ENCODE data around the gene WDR45. TPM values are rescaled to one million over a fixed set of nuclear protein-coding genes. Genes with fewer than 3 reads are reported as not detected.
A peak's percentile ranks its signal among the peaks of the same experiment; 100 is the strongest.
"Not testable (repeated sequence)": the region's sequence is repeated elsewhere in the genome, so short reads cannot be mapped to it uniquely, and the experiment has no call there.

The WDR45 gene
- total RNA-seq = 100 to 1,000 TPM in 3 of 4 donors, 10 to 100 TPM in 1; 90.8 to 131 (median 116) TPM

DNA sequence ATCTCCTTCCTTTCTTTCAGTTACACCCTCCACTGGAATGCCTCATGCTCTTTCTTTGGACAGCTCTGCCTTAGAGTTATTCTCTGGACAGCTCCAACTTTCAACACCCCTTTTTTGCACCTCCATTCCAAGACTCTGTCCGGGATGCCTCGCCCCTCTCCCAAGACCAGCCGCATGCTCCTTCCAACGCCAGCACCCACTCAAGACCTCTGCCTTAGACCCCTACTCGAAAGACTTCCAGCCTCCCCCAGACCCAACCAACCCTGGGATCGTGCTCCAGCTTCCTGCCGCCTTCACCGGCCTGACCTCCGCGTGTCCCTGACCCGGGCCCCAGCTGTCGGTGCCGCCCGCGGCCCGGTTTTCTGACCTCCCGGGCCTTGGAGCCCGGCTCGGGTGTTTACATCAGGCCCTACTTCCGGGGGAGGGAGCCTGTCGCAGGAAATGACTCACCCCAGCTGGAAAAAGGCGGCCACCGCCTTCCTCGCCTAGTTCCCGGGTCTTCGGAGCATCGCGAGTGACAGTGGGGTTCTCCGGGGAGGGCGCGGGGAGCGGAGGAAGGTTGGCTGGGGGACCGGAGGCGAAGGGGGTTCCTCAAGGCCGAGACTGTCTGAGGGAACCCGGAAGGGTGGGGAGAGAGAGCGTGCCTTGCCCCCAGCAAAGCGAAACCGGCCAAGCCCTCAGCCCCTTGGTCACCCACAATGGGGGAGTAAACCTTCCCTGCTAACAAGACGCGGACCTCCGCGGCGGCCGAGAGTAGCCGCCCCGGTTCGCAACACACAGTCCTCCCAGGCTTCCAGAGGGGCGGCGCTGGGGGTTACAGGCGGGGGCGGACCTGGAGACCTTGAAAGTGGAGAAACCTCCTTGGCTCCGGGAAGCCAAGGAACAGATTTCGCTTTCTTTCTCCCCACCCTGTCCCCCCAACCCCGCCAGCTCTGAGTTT lies at the start of gene WDR45:
WDR45 (minus strand) TSS at position 399 of the 940 bp plus-strand sequence. CDS start 1,792 bp downstream, outside the sequence.
- DNase-seq (ENCODE audit: low spot score) = no peak
- TF ChIP-seq, protein P1, sequence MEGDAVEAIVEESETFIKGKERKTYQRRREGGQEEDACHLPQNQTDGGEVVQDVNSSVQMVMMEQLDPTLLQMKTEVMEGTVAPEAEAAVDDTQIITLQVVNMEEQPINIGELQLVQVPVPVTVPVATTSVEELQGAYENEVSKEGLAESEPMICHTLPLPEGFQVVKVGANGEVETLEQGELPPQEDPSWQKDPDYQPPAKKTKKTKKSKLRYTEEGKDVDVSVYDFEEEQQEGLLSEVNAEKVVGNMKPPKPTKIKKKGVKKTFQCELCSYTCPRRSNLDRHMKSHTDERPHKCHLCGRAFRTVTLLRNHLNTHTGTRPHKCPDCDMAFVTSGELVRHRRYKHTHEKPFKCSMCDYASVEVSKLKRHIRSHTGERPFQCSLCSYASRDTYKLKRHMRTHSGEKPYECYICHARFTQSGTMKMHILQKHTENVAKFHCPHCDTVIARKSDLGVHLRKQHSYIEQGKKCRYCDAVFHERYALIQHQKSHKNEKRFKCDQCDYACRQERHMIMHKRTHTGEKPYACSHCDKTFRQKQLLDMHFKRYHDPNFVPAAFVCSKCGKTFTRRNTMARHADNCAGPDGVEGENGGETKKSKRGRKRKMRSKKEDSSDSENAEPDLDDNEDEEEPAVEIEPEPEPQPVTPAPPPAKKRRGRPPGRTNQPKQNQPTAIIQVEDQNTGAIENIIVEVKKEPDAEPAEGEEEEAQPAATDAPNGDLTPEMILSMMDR (IDR thresholded peaks at IDR 0.05) = no peak
- peak; percentile 77 for ATAC-seq (ENCODE audit: low FRiP score)

DNA sequence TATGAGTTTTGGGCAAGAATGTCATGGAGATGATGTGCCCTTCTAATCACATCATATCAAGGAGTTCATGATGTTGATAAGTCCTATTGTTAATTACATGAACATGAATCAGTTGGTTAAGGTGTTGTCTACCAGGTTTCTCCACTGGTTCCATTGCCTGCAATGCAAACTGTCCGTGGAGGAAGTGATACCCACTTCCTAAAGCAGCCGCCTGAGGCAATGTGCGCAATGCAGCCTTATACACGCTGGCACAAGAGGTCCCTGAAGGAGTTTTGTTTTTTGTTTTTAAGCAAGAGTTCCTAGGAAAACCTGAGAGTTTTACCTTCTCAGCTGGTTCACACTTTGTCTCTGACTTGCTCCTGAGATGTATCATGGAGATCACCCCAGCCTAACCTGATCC lies 49.7 kb upstream of the WDR45 start:
- TF ChIP-seq, protein P1 (IDR thresholded peaks at IDR 0.05) = no peak
- DNase-seq (ENCODE audit: low spot score) (no peak), ATAC-seq (ENCODE audit: low FRiP score) (no peak)

DNA sequence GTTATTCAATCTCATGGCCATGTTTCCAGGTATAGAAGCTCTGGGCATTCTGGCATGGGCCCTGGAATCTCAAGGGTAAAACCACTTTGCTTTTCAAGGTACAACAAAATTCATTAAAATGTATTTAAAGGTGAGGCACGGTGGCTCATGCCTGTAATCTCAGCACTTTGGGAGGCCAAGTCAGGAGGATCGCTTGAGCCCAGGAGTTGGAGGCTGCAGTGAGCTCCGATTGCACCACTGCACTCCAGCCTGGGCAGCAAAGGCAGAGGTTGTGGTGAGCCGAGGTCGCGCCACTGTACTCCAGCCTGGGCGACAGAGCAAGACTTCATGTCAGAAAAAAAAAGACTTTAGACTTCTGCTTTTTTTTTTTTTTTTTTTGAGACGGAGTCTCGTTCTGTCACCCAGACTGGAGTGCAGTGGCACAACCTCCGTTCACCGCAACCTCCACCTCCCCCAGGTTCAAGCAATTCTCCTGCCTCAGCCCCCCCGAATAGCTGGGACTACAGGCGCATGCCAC lies 48.1 kb upstream of the WDR45 start:
- DNase-seq (ENCODE audit: low spot score); ATAC-seq (ENCODE audit: low FRiP score): not testable (repeated sequence)

DNA sequence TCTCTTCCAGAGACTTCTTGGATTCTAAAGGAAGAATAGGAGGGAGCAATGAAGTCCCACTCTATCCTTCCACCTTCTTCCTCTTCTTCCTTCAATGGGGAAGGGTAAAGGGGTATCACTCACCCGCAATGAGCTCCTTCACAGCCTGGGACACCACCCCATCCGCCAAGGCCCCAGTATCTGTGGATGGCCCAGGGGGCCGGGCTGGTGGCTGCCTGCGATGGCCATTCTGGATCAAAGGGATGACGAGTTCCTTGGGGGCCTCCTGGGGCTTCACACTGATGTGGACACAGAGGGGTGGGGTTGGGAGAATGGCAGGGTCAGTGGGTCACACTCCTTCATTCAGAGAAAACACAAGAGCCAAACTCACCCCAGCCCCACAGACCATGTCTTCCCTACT lies 42.8 kb upstream of the WDR45 start:
- TF ChIP-seq, protein P1 (IDR thresholded peaks at IDR 0.05) = no peak
- ATAC-seq (ENCODE audit: low FRiP score) = no peak

DNA sequence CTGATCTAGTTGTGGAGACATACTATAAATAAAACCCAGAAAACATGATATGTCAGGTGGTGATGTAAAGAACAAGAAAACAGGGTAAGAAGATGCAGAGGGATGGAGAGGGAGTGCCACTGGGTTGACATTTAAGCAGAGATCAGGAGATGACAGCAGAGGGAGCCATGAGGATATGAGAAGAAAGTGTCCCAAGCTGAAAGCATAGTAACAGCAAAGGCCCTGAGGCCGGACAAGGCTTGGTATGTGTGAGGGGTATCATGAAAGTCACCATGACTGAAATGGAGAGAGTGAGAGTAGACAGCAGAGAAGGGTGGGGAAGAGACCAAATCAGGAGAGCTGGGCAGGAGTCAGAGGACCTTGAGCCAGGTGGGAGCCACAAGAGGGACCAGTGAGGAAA lies 40.4 kb upstream of the WDR45 start:
- TF ChIP-seq, protein P1 (IDR thresholded peaks at IDR 0.05) = no peak
- ATAC-seq (ENCODE audit: low FRiP score) = no peak
- no peak for DNase-seq (ENCODE audit: low spot score)

More for the DNA sequence above, 42.8 kb upstream of the WDR45 start:
- DNase-seq (ENCODE audit: low spot score) = no peak

DNA sequence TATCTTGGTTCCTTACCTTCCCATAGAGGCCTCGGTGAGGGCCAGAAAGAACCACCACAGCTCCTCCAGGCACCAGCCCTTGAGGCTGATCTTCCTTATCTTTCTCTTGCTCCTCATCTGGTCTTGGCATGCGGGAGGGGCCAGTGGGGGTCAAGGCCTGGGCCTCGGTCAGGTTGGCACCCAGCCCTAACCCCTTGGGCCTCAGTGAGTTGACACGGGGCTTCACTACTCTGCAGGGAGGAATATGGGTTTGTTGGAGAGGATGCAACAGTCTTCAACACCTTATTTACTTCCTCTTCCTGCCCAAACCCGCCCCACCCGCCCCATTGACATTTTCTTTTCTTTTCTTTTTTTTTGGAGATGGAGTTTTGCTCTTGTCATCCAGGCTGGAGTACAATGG lies 37.9 kb upstream of the WDR45 start:
- DNase-seq (ENCODE audit: low spot score) = no peak
- ATAC-seq (ENCODE audit: low FRiP score) = no peak
- TF ChIP-seq, protein P1 (IDR thresholded peaks at IDR 0.05) = no peak

DNA sequence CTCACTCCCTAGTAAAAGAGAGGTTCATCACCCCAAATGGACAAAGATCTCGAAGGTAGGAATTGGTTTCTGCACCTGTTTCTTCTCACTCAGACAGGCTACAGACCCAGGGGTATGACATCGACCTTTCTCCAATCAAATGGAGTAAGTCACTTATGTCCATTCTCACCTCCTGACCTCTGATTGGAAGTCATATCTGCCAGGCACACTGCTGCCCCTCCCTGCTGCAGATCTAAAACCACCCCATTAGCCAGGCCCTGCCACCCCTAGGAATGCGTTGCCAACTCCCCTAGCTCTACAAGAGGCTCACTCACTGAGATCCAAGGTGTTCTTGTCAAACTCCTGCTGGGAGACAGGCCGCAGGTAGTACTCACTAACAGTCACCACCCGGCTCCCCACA lies 37.0 kb upstream of the WDR45 start:
- no peak for DNase-seq (ENCODE audit: low spot score)
- no peak for ATAC-seq (ENCODE audit: low FRiP score)
- TF ChIP-seq, protein P1 (IDR thresholded peaks at IDR 0.05) = no peak

Data from omental fat pad (tissue), 4 donors.